ENCODE data around the gene KLRC4.
"Not testable (repeated sequence)": the region's sequence is repeated elsewhere in the genome, so short reads cannot be mapped to it uniquely, and the experiment has no call there.

KLRC4 gene, protein sequence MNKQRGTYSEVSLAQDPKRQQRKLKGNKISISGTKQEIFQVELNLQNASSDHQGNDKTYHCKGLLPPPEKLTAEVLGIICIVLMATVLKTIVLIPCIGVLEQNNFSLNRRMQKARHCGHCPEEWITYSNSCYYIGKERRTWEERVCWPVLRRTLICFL

DNA sequence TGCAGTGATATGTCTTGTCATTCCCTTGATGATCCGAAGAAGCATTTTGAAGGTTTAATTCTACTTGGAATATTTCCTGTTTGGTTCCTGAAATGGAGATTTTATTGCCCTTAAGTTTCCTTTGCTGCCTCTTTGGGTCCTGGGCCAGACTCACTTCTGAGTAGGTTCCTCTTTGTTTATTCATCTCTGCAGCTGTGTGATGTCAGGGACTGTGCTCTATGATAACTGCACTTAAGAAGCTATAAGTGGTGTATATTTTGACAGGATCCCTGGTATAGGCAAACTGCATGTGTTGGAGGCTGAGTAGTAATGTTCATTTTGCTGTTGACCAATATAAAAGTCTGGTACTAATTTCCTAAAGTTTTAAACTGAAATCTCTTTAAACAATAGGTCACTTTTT is at the start of gene KLRC4:
TSS of gene KLRC4 (minus strand) at position 366 of the 400 bp plus-strand sequence. CDS start at position 184, 182 bp downstream.
- no peak for DNase-seq

GRCh38 chr12:10457760-10458159 is 48.2 kb upstream of the KLRC4 start:
- DNase-seq: no peak

GRCh38 chr12:10456856-10457255 is 47.3 kb upstream of the KLRC4 start:
- DNase-seq: no peak

DNA sequence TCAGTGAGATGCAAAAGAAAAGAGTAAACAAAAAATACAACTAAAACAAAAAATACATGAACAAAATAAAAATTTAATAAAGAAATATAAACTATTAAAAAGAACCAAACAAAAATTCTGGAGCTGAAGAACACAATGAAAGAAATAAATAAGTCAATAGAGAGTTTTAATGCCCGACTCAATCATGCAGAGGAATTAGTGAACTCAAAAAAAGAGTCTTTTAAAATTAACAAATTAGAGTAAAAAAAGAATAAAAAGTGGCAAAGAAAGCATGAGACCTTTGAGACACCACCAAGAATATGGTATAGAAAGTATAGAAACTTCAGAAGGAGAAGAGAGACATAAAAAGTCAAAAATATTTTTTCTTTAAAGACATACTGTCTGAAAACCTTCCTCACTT is 46.2 kb upstream of the KLRC4 start:
- no peak for DNase-seq

DNA sequence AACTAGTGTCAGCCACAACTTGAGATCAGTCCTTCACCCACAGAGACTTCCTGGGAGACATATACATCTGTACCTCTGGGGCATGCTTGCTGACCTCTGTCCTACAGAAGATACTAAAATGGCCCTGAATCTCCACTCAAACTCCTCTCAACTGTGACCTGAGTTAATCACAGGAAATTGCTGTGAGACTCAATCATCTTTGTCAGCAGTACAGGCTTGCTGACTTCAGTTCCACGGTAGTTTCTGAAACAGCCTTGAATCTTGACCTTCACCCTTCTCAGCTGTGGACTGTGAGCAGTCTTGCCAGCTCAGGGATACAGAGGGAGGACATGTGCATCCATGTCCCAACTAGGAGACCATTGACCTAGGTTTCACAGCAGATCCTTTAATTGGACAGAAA is 45.0 kb upstream of the KLRC4 start:
- DNase-seq: no peak

DNA sequence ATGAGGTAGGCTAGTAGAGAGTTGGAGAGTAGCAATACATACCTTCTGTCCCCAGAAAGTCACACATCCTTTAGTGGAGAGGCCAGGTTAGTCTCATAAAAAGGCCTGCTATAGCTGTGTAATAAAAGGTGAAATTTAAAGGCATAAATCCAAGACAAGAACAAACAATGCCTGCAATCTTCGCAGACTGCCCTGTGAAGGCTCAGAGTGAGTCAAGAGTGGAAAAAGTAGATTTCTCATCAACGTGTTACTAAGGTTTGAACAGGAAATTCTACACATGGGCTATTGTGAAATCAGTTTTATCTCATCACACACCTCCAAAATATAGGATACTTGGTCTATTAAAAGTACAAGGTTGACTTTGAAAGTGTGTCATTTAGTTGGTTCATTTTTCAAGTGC is 43.6 kb upstream of the KLRC4 start, which contains the start of gene KLRC1:
TSS of gene KLRC1 (minus strand) at position 222 of the 400 bp plus-strand sequence. CDS start 2,221 bp downstream, outside the sequence.
- no peak for DNase-seq

DNA sequence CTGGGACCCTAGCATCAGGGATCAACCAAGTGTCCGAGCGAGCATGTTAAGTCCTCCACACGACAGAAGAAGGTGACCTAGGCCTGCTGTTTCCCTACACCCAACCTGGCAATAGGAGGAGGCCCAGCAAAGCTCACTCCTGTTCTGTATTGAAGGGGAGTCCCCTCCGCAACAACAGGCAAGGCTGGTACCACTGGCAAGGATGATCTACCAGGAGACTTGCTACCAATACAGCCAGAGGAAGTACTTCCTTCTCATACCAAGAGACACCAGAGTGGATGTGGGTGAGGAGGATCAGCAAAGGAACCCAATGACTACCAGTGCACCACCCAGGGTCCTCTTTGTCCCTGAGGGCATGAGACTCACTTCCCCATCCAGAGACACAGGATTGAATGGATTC is 38.7 kb upstream of the KLRC4 start:
- DNase-seq: no peak

- not testable (repeated sequence) for DNase-seq
These were observed 36.5 kb upstream of the KLRC4 start for GRCh38 chr12:10446052-10446451.

- DNase-seq: not testable (repeated sequence)
These were observed 31.6 kb upstream of the KLRC4 start for GRCh38 chr12:10441144-10441543.

DNA sequence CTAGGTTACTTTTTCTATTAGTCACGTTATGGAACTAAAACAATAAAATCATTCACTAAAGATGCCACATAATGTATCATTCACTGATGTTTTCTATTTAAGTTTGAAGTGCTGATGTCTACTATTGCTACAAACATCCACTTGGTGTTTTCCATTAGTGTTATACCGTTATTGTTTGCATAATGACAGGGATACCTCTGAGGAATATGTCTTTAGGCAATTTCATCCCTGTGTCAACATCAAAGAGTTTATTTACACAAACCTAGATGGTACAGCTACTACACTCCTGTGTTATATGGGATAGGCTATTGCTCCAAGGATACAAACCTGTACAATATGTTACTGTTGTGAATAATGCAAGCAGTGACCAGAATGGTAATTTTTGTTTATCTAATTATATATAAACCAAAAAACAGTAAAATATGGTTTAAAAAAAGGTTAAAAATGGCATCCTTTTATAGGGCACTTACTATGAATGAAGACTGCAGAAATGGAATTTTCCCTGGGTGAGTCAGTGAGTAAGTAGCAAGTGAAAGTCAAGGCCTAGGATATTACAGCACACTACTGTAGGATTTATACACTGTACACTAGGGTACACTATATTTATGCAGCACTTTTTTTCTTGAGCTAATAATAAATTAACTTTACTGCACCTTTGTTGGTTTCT is 30.2 kb upstream of the KLRC4 start:
- not testable (repeated sequence) for DNase-seq

DNA sequence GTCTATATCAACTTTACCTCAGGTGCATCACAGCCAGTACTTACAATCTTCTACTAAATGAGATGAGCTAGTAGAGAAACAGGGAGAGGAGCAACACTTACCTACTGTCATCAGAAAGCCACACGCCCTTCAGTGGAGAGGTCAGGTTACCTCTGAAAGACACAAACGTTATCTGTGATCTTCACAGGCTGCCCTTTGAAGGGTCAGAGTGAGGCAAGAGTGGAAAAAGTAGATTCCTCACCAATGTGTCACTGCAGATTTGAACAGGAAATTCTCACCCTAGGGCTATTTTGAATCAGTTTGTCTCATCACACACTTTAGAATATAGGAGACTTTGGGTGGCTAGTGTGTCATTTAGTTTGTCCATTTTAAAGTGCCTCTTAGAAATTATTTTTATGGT is 28.0 kb upstream of the KLRC4 start:
- DNase-seq: not testable (repeated sequence)

DNA sequence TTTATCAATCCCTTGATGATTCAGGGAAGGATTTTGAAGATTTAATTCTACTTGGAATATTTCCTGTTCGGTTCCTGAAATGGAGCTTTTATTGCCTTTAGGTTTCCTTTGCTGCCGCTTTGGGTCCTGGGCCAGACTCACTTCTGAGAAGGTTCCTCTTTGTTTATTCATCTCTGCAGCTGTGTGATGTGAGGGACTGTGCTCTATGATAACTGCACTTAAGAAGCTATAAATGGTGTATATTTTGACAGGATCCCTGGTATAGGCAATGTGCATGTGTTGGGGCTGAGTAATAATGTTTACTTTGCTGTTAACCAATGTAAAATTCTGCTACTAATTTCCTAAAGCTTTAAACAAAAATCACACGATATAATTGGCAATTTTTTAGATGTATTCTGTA is 26.3 kb upstream of the KLRC4 start, which contains the start of gene KLRC2:
TSS of gene KLRC2 (minus strand) at position 195 of the 400 bp plus-strand sequence. CDS start at position 171, 24 bp downstream.
- DNase-seq: not testable (repeated sequence)

- not testable (repeated sequence) for DNase-seq
These were observed 21.1 kb upstream of the KLRC4 start for GRCh38 chr12:10430623-10431022.

DNA sequence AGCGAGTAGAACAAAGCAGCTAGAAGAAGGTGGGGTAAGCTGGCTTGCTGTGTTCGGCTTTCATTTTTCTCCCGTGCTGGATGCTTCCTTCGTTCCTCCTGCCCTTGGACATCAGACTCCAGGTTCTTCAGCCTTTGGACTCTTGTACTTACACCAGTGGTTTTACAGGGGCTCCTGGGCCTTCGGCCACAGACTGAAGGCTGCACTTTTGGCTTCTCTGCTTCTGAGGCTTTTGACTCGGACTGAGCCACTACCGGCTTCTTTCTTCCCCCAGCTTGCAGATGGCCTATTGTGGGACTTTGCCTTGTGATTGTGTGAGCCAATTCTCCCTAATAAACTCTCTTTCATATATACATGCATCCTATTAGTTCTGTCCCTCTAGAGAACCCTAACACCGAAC is 16.4 kb upstream of the KLRC4 start:
- DNase-seq: not testable (repeated sequence)

DNA sequence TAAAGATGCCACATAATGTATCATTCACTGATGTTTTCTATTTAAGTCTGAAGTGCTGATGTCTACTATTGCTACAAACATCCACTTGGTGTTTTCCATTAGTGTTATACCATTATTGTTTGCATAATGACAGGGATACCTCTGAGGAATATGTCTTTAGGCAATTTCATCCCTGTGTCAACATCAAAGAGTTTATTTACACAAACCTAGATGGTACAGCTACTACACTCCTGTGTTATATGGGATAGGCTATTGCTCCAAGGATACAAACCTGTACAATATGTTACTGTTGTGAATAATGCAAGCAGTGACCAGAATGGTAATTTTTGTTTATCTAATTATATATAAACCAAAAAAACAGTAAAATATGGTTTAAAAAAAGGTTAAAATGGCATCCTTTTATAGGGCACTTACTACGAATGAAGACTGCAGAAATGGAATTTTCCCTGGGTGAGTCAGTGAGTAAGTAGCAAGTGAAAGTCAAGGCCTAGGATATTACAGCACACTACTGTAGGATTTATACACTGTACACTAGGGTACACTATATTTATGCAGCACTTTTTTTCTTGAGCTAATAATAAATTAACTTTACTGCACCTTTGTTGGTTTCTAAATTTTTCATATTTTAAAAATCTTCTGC is 14.8 kb upstream of the KLRC4 start:
- DNase-seq: not testable (repeated sequence)

- DNase-seq: not testable (repeated sequence)
These were observed 12.6 kb upstream of the KLRC4 start for GRCh38 chr12:10422159-10422558.

- DNase-seq: not testable (repeated sequence)
These were observed 10.8 kb upstream of the KLRC4 start, which contains the start of gene KLRC3 for GRCh38 chr12:10420334-10420733. Gene KLRC3 (minus strand): TSS chr12:10420595. CDS start chr12:10420550, 45 bp downstream.

DNA sequence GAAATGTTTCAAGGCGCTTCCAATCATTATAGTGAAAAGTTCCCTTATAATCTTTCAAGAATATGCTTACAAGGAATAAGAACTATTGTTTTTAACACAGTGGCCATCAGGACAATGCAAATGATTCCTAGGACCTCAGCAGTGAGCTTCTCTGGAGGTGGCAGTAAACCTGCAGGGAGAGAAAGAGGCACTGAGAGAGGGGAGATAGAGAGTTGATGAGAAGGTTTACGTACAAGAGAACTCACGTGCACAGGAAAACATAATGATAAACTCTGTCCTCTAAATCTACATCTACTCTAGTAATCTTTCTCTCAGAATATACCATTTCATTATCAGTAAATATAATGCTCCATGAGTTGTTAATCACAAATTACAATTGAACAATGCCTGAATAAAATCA is 715 bp downstream of the KLRC4 start:
- DNase-seq: no peak

GRCh38 chr12:10406725-10407124 is 2.8 kb downstream of the KLRC4 start:
- no peak for DNase-seq

GRCh38 chr12:10405294-10405693 is 4.3 kb downstream of the KLRC4 start:
- no peak for DNase-seq

DNA sequence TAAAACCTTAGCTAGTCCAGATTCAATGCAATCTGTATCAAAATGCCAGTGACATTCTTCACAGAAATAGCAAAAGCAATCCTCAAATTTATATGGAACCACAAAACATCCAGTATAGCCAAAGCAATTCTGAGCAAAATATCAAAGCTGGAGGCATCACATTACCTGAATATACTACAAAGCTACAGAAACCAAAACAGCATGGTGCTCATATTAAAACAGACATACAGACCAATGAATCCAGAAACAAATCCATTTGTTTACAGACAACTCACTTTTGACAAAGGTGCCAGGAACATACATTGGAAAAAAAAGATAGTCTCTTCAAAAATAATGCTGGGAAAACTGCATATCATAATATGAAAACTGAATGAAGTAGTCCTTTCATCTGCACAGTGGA is 4.8 kb downstream of the KLRC4 start:
- no peak for DNase-seq

DNA sequence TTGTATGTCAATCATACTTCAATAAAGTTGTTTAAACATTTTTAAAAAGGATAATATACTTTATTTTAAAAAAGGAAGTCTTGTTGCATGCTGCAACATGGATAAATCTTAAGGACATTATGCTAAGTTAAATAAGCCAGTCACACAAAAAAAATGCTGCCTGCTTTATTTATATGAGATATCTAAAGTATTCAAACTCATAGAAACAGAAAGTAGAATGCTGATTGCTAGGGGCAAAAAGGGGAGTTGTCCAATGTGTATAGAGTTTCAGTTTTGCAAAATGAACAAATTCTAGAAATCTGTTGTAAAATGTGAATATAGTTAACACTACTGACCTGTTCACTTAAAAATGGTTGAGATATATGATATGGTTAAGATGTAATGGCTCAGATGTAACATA is 8.7 kb downstream of the KLRC4 start:
- DNase-seq: no peak

GRCh38 chr12:10398168-10398567 is 11.4 kb downstream of the KLRC4 start:
- no peak for DNase-seq

GRCh38 chr12:10397296-10397695 is 12.3 kb downstream of the KLRC4 start:
- no peak for DNase-seq

All from amniotic stem cell (primary cell).